Fibroblast of lung (primary cell): ENCODE results near the gene EFNA5. TPM values are rescaled to one million over a fixed set of nuclear protein-coding genes. Genes with fewer than 3 reads are reported as not detected.

Experiments
- DNase-seq, 2 donors: peaks; one replicate each; pipeline versions ENCODE4 v3.0.0 to v3.0.0-alpha.2; 2010; ENCODE audit warnings: low read depth in 2 of 2
- H2AFZ ChIP-seq: 2 replicates; pipeline ENCODE4 v1.5.1; 2012; ENCODE audit warnings: low read length, control low read depth, inconsistent platforms
- H3K27ac ChIP-seq: 2 replicates; pipeline ENCODE4 v1.5.1; 2011; ENCODE audit warnings: low read length, control low read depth; ENCODE audit not compliant: insufficient read depth
- H3K27me3 ChIP-seq: 2 replicates; pipeline ENCODE4 v1.5.1; 2011; ENCODE audit warnings: mild to moderate bottlenecking, low read length; ENCODE audit not compliant: control insufficient read depth, insufficient read depth
- H3K36me3 ChIP-seq: 2 replicates; pipeline ENCODE4 v1.5.1; 2011; ENCODE audit warnings: low read length; ENCODE audit not compliant: control insufficient read depth, insufficient read depth
- H3K4me1 ChIP-seq: 2 replicates; pipeline ENCODE4 v1.5.1; 2011; ENCODE audit warnings: low read length; ENCODE audit not compliant: control insufficient read depth, insufficient read depth; ENCODE audit errors: extremely low read depth
- H3K4me2 ChIP-seq: 2 replicates; pipeline ENCODE4 v1.5.1; 2011; ENCODE audit warnings: low read length, control low read depth; ENCODE audit not compliant: insufficient read depth; ENCODE audit errors: extremely low read depth
- H3K4me3 ChIP-seq, 4 experiments: fragments of 200-600 bp in 1 of 4; sonication (generic) in 1 of 4; replicated peaks in 1 of 4; 2 replicates each; pipeline ENCODE4 v1.5.1; 2011 to 2016; ENCODE audit warnings: low read length in 4 of 4, low read depth in 3 of 4, mild to moderate bottlenecking in 3 of 4, control low read depth in 2 of 4, inconsistent platforms in 1 of 4, mixed read lengths in 1 of 4; ENCODE audit not compliant: insufficient read depth in 1 of 4; ENCODE audit errors: control extremely low read depth in 1 of 4
- H3K79me2 ChIP-seq: 2 replicates; pipeline ENCODE4 v1.5.1; 2012; ENCODE audit warnings: mild to moderate bottlenecking, low read length, inconsistent platforms; ENCODE audit not compliant: control insufficient read depth, insufficient read depth
- H3K9ac ChIP-seq: 2 replicates; pipeline ENCODE4 v1.5.1; 2011; ENCODE audit warnings: mild to moderate bottlenecking, low read length, control low read depth; ENCODE audit not compliant: insufficient read depth
- H3K9me3 ChIP-seq: 2 replicates; pipeline ENCODE4 v1.5.1; 2012; ENCODE audit warnings: low read depth, low read length; ENCODE audit not compliant: control insufficient read depth, insufficient read depth
- H4K20me1 ChIP-seq: 2 replicates; pipeline ENCODE4 v1.5.1; 2011; ENCODE audit warnings: low read length; ENCODE audit not compliant: control insufficient read depth, insufficient read depth; ENCODE audit errors: extremely low read depth
- EZH2 ChIP-seq: IDR thresholded peaks from 2 replicates; pipeline ENCODE4 v1.5.1; 2012; ENCODE audit warnings: low read length, control low read depth, mild to moderate bottlenecking; ENCODE audit errors: missing control alignments
- polyA plus RNA-seq, 2 donors: library from polyadenylated mRNA; depleted of rRNA in 1 of 2; stranded (reverse) in 1 of 2; unstranded in 1 of 2; fragments of >200 nt; gene quantifications; 2 replicates each; pipeline ENCODE4 v1.2.1, GENCODE V29; 2011 to 2012; ENCODE audit warnings: missing spikeins in 1 of 2
- total RNA-seq: library from RNA; depleted of rRNA; stranded (reverse); fragments of >200 nt; gene quantifications from 2 replicates; pipeline ENCODE4 v1.2.1, GENCODE V29; 2014
- TF ChIP-seq, protein P1 (sequence below), 2 donors: IDR thresholded peaks in 1 of 2; conservative IDR thresholded peaks in 1 of 2; 1 replicate in 1 of 2; 2 replicates in 1 of 2; pipeline ENCODE4 v1.5.1; 2011 to 2012; ENCODE audit warnings: low read length in 2 of 2, control low read depth in 1 of 2, inconsistent platforms in 1 of 2, low read depth in 1 of 2, mild to moderate bottlenecking in 1 of 2

Gene EFNA5
- total and polyA plus RNA-seq, 2 donors (not counting 1 experiment from before 2014, with no cell fraction given) = 3.5 to 3.7 TPM

DNA sequence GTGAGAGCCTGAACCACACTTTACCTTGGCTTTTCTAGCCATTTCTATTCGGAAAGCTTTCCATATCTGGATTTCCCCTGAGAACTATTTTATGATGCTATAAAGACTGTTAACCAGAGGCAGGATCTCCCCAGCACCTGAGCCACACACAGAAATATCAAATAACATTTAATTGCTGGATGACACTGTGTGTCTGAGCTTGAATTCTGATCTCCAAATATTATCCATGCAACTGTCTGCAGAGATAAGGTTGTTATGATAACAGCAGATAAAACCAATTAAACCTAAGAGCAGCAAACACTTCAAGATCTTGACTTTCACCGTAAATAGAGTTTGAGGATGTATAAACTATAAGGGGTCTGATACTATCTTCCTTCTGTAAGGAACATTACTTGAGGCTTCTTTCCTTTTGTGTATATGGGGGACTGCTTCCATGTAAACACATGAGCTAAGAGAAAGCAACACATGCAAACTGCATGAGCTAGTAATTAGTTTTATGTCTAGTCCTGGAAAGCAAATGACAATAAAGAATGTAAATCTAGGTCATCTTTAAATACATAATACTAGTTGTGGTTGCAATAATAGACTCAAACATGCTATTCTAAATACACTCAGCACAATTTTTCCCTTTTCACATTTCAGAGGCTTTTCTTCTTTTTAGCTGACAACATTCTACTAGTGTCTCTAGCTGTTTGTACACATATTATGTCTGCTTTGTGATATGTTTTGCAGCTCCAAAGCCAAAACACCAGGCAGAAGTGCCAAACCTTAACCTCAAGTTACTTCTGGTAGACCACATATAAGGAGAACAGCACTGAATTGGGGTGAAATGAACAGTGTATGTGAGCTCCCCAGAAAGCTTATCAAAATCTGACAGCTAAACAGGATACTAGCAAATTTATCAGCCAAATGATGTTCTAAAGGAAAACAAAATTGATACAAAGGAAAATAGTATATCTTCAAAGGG lies 136.5 kb downstream of the EFNA5 start:
- H3K79me2 ChIP-seq = no peaks in the 10 kb centered on the region
- TF ChIP-seq, protein P1, sequence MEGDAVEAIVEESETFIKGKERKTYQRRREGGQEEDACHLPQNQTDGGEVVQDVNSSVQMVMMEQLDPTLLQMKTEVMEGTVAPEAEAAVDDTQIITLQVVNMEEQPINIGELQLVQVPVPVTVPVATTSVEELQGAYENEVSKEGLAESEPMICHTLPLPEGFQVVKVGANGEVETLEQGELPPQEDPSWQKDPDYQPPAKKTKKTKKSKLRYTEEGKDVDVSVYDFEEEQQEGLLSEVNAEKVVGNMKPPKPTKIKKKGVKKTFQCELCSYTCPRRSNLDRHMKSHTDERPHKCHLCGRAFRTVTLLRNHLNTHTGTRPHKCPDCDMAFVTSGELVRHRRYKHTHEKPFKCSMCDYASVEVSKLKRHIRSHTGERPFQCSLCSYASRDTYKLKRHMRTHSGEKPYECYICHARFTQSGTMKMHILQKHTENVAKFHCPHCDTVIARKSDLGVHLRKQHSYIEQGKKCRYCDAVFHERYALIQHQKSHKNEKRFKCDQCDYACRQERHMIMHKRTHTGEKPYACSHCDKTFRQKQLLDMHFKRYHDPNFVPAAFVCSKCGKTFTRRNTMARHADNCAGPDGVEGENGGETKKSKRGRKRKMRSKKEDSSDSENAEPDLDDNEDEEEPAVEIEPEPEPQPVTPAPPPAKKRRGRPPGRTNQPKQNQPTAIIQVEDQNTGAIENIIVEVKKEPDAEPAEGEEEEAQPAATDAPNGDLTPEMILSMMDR (conservative IDR thresholded peaks at IDR 0.05 in 1 of 2, IDR thresholded peaks at IDR 0.05 in 1 of 2; ENCODE audit: low read depth in 1 of 2, low read length in 2 of 2) = no peak
- no peak for TF ChIP-seq EZH2
- H3K36me3 ChIP-seq = no peaks in the 10 kb centered on the region
- no peak overlapping the region for H3K4me2 ChIP-seq
- H3K9ac ChIP-seq = no peak overlapping the region
- no peak overlapping the region for H2AFZ ChIP-seq
- no peaks in the 10 kb centered on the region for H3K9me3 ChIP-seq
- no peak overlapping the region for H3K4me3 ChIP-seq
- no peaks in the 10 kb centered on the region for H3K27me3 ChIP-seq
- no peaks in the 10 kb centered on the region for H4K20me1 ChIP-seq
- H3K27ac ChIP-seq = no peak overlapping the region
- no peak for DNase-seq
- no peaks in the 10 kb centered on the region for H3K4me1 ChIP-seq

DNA sequence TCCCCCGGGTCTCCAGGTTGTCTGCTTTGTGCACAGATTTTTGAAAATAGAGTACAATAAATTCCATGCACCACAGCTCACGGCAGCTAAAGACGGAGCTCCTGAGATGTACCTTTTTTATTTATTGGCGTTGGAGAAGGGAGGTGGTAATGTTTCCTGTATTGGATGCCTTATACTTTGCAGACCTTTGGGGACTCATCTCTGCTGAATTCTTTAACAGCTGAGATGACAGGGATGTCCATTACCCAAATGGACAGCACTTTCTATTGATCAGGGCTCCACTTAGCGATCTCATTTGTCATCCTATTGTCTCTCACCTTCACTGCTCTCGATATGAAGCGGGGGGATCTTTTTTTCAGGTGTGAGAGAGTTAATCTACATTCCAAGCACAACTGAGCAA lies 137.8 kb downstream of the EFNA5 start:
- Histone ChIP-seq H3K4me2 (no peak overlapping the region), H2AFZ (no peak overlapping the region), H3K9ac (no peak overlapping the region), H3K36me3 (no peaks in the 10 kb centered on the region), H3K27me3 (no peaks in the 10 kb centered on the region), H3K79me2 (no peaks in the 10 kb centered on the region), H4K20me1 (no peaks in the 10 kb centered on the region), H3K9me3 (no peaks in the 10 kb centered on the region), H3K4me1 (no peaks in the 10 kb centered on the region), H3K27ac (no peak overlapping the region), H3K4me3 (no peak overlapping the region)
- no peak for DNase-seq
- TF ChIP-seq, protein P1 (conservative IDR thresholded peaks at IDR 0.05 in 1 of 2, IDR thresholded peaks at IDR 0.05 in 1 of 2; ENCODE audit: low read depth in 1 of 2, low read length in 2 of 2) = no peak
- no peak for TF ChIP-seq EZH2

DNA sequence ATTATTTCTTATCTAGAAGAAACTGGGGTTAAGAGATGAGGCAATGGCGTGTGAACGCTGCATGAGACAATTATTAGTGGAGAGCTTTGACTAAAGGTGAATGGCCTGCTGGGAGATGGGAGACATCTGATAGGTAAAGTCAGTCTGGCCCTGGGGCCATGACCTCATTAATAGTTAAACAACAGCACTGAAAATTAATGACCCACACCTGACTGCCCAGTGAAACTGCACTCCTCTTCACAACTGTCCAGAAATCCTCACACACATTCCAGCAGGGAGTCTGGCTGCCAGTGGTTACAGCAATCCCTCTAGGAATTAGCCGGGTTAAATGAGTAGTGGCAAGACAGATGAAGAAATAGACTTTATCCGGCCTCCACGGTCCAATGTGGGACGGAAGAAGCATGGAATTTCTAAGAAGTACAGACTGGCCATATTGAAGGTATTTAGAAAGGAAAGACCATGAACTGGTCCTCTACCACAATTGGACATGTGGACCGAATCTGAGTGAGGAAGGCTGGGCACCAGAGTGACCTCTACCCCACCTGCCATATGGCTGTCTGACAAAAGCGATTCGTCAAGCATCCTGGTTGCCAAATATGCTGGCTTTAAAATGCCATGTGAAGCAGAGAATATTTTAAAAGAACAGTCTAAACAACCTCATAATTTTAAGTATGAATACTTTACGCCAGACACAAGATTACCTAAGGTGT lies 138.4 kb downstream of the EFNA5 start:
- Histone ChIP-seq H3K4me1 (no peaks in the 10 kb centered on the region), H3K9ac (no peak overlapping the region), H2AFZ (no peak overlapping the region), H3K27ac (no peak overlapping the region), H4K20me1 (peaks cover 1% of the 10 kb centered on the region), H3K36me3 (no peaks in the 10 kb centered on the region), H3K27me3 (no peaks in the 10 kb centered on the region), H3K4me3 (no peak overlapping the region), H3K9me3 (no peaks in the 10 kb centered on the region), H3K4me2 (no peak overlapping the region), H3K79me2 (no peaks in the 10 kb centered on the region)
- DNase-seq = peak in 1 of 2 donors; percentile 70
- TF ChIP-seq, protein P1 (conservative IDR thresholded peaks at IDR 0.05 in 1 of 2, IDR thresholded peaks at IDR 0.05 in 1 of 2; ENCODE audit: low read depth in 1 of 2, low read length in 2 of 2) = no peak
- no peak for TF ChIP-seq EZH2
